ENCODE data around the gene DPYSL4.

- TF ChIP-seq POLR2A (IDR thresholded peaks at IDR 0.05) (no peak), CTCF (IDR thresholded peaks at IDR 0.05) (no peak)
These were observed 59.5 kb downstream of the DPYSL4 start for GRCh38 chr10:132246296-132246695.
